ENCODE data around the gene UCHL5.
"Not testable (repeated sequence)": the region's sequence is repeated elsewhere in the genome, so short reads cannot be mapped to it uniquely, and the experiment has no call there.

Gene UCHL5

DNA sequence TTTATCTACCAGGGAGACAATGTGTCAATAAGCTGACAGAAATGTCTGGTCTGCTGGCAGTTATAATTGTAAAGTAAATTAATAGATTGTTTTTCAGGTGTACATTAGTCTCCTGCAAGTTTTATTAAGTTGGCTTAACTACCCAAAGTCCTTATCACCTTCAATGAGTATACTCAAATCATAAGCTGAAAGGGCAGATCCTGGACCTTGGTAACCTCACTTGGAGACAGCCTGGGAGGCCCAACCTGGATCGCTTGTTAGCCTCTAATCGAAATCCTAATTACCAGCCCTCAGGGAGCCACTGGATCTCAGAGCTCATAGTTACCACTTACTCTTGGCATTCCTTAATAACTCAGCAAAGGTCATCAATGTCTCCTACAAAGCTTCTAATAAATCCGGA lies 49.7 kb downstream of the UCHL5 start:
- no peak for DNase-seq

- no peak for DNase-seq
These were observed 53.4 kb downstream of the UCHL5 start for GRCh38 chr1:193005785-193006184.

DNA sequence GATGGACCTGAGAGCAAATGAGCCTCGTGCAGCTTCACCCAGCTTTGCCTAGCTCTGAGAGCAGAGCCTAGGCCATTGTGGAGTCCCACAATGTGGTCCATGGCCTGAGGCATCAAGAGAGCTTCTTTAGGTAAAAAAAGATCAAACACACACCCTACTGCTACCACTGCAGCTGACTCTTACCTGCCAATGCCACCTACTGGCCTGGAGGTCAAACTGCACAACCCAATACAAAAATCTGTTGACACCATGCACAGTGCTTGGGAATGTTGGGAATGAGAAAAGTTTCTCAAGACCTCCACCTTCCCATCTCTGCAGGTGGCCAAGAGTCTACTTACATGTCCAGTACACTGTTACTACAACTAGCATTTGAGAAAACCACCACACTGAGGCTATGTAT lies 60.6 kb downstream of the UCHL5 start:
- no peak for DNase-seq

DNA sequence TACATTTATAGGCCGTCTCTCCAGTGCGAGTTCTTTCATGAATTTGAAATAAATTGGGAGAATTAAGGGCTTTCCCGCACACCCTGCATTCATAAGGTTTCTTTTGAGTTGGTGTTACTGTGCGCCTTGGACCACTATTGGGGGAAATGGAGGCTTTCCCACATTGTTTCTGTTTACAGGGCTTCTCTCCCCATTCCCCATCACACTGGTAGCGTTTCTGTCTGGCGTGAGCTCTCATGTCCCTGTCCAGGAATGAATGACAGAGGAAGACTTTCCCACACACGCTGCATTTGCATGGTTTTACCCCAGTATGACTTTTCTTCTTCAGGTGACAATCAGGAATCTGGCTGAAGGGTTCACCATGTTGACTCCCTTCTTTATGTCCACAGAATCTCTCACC lies 65.0 kb downstream of the UCHL5 start:
- DNase-seq = no peak

- peak; percentile 22 for DNase-seq
These were observed 65.6 kb downstream of the UCHL5 start for GRCh38 chr1:192993426-192994085.

GRCh38 chr1:192986748-192987334 lies 72.3 kb downstream of the UCHL5 start:
- DNase-seq = not testable (repeated sequence)

DNA sequence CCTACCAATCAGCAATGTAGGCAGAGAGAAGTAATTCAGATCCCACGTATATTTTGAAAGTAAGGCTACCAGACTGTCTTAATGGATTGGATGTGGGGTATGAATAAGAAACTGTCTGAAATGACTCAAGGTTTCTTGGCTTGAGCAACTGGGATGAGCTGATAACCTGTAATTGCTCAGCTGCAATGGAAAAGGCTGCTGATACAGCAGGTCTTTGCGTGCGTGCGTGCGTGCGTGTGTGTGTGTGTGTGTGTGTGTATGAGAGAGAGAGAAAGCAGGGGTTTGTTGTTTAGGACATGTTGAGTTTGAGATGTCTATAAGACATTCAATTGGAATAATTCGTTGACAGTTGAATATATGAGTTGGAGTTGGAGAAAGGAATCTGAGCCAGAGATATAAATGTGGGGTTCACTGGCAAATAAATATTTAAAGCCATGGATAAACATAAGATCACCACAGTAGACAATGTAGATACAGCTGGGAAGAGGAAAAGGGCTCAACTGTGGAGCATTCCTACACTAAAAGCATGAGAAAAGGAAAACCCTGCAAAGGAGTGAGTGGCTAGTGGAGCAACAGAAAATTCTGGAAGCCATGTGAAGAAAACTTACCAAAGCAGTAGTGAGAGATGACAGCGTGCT lies 72.9 kb downstream of the UCHL5 start:
- peak; percentile 16 for DNase-seq

DNA sequence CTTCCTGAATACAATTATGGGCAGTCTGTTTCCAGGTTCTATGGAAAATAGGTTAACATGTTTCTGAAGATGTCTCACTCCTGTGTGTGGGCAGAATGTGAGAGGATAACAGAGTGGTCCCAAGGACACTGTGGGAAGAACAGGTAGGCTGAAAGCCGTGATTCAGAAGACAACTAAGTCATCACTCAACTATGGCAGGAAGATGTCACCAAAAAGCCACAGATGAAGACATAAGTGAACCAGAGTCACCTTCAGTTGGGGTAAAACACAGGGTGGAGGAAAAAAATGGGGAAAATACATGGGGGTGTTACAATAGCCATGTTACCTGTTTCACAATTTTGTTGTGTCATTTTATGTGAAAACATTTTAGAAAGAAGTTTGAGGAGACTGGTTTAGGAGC lies 75.1 kb downstream of the UCHL5 start:
- DNase-seq = no peak

DNA sequence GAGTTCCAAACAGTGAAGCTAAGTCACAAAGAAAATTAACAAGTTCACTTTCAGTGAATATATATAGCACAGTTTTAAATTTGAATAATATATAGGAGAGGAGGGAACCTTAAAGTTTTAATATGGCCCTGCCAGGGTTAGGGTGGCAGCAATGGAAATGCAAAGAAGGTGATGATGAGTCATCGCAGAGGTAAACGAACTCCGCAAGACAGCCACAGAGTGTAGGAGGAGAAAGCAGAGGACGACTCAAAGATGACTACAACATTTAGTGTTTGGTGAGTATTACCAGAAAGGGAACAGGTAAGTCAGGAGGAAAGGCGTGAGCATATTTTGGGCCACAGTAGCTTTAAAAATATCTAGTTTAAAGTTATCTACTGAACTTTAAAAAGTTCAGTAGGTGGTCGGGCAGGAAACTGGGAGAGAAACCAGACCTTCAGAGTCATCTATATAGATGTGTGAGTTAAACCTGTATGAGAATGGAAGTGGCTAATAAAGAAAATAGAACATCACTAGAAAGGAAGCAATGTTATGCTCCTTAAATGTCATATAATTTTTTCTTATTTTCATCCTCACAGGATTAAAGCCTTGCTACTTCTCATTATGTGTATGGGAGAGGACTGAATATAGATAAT lies 75.7 kb downstream of the UCHL5 start:
- DNase-seq = no peak

GRCh38 chr1:192980856-192981255 lies 78.3 kb downstream of the UCHL5 start:
- DNase-seq = no peak

GRCh38 chr1:192980334-192980733 lies 78.8 kb downstream of the UCHL5 start:
- DNase-seq = not testable (repeated sequence)

- DNase-seq = no peak
These were observed 79.6 kb downstream of the UCHL5 start for GRCh38 chr1:192979542-192979941.

DNA sequence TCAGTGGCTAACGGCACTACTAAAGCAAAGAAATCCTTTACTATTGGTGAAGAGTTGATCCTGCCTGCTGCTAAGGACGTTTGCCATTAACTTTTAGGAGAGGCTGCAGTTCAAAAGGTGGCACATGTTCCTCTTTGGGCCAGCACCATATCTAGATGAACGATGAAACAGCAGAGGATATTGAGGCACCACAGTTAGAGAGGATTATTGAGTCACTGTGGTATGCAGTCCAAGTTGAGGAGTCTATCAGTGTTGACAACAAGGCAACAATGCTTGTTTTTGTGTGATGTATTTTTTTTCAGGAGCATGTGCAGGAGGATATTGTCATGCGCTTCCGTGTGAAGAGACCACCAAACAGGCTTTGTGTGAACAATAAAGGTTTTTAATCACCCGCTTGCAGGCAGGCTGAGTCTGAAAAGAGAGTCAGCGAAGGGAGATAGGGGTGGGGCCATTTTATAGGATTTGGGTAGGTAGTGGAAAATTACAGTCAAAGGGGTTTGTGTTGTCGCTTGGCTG lies 80.9 kb downstream of the UCHL5 start:
- no peak for DNase-seq

DNA sequence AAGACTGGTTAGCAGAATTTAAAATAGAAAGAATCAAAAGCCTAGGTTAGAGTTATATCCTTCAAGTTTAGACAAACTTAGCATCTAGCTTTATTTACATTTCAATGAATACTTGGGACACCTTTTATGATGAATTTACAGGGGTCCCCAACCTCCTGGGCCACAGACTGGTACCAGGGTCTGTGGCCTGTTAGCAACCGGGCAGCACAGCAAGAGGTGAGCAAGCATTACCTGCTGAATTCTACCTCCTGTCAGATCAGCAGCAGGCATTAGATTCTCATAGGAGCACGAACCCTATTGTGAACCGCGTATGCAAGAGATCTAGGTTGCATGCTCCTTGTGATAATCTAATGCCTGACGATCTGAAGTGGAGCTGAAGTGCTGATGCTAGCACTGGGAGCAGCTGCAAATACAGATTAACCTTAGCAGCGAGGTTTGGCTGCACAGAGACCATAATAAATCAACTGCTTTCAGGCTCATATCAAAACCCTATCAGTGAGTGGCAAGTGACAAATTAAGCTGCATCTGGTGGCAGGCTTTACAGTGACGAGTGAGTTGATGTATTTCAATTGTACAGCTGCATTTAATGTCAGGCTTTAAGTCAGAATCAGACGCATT lies 82.0 kb downstream of the UCHL5 start:
- no peak for DNase-seq

DNA sequence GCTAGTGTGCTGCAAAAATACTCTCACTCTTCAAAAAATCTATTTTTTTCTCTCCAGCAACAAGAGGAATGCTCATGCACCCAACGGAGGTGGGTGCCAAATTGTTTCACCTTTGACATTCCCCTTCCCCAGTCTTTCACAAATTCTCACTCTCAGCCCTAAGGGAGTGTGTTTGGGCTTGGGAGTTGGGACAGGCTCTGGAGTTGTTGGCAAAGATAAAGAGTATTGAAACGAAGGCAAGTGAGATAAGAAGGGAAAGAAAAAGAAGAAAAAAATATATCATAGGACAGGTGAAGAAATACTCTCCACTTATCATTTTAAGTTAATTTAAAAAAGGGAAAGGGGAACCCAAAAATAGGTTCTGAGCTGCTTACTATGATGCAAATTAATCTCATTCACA lies 82.6 kb downstream of the UCHL5 start:
- DNase-seq = no peak

DNA sequence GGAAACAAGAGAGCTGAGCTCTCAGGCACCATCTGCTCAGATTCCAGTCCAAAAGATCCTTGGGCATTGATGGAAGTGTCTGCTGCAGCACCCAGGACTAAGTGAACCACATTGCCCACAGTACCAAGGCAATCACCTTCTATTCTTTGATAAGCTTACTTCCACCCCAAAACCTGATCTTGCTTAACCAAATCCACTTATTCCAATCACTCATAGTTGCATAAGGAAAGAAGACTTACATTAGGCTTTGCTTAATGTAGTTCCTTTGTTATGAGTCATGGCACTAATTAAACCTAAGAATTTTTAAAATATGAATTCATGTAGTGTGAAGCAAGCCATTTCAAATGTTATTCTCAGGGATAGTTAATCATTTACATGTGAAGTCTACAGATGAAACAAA lies 84.5 kb downstream of the UCHL5 start:
- DNase-seq = peak; percentile 58

GRCh38 chr1:192973988-192974387 lies 85.2 kb downstream of the UCHL5 start:
- no peak for DNase-seq

GRCh38 chr1:192973202-192973601 lies 86.0 kb downstream of the UCHL5 start:
- DNase-seq = no peak

DNA sequence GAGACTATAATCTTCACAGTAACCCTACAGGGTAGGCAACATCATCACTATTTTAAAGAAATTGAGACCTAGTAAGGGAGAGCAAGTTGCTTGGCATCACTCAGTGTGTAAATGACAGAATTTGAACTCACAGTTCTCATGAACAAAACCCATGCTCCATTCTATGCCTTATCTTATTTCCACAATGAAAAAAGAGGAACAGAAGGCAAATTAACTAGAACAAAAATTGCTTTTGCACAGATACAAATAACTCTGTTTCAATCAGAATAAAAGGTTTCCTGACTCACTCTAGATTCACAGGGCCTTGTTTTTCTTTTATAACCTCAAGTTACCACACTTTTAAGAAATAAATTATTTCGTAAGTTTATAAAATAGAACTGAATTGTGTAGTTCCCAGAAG lies 90.1 kb downstream of the UCHL5 start:
- no peak for DNase-seq

DNA sequence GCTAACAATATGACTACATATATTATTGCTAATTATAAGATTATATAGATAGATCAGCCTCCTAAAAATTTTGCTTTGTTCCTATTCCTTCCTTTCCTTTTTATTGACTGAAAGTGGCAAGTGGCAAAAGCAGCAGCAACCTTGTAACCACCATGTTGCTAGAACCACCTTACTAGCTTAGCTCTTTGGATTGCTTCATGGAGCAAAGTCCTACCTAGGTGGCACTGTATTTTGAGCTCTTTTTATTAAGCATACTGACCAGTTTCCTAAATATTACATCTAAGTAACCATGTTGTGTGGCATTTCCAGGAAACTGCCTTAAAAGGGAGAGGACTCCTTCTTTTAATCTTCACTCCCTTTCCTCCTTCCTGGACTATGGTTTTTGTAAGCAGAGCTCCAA lies 90.8 kb downstream of the UCHL5 start:
- DNase-seq = no peak

- no peak for DNase-seq
These were observed 91.3 kb downstream of the UCHL5 start for GRCh38 chr1:192967901-192968300.

DNA sequence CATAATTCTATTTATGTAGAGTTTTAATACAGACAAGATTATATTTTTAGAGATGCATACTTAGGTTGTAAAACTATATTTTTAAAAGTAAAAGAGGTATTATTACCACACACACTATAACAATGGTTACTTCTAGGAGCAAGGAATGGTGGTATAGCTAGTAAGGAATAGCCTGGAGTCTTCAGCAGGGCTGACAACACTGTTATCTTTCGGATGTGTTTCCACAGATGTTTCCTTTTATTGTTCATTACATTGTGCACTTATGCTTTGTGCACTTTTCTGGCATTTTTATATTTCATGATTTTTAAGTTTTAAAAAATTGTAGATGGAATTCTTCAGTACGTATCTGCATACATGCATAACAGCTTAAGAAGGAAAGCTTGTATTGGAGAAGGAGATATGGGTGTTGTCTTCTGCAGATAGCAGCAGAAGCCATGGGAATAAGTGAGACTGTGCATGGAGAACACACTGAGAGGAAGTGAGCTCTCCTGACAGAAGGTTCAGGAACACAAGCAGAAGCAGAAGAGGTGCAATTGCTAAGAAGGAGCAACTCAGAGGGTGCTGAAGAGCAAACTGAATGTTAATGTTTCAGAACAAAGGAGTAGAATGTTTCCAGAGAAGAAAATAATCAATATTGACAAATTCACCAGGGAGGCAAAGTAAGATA lies 91.8 kb downstream of the UCHL5 start:
- DNase-seq = no peak

- DNase-seq = no peak
These were observed 93.1 kb downstream of the UCHL5 start for GRCh38 chr1:192966073-192966472.
